ENCODE measurements around the gene FOXR1. TPM values are rescaled to one million over a fixed set of nuclear protein-coding genes. Genes with fewer than 3 reads are reported as not detected.

Gene FOXR1
- total and polyA plus RNA-seq, 2 donors (not counting 3 experiments of a cell fraction or from before 2014, with no cell fraction given): not detected

DNA sequence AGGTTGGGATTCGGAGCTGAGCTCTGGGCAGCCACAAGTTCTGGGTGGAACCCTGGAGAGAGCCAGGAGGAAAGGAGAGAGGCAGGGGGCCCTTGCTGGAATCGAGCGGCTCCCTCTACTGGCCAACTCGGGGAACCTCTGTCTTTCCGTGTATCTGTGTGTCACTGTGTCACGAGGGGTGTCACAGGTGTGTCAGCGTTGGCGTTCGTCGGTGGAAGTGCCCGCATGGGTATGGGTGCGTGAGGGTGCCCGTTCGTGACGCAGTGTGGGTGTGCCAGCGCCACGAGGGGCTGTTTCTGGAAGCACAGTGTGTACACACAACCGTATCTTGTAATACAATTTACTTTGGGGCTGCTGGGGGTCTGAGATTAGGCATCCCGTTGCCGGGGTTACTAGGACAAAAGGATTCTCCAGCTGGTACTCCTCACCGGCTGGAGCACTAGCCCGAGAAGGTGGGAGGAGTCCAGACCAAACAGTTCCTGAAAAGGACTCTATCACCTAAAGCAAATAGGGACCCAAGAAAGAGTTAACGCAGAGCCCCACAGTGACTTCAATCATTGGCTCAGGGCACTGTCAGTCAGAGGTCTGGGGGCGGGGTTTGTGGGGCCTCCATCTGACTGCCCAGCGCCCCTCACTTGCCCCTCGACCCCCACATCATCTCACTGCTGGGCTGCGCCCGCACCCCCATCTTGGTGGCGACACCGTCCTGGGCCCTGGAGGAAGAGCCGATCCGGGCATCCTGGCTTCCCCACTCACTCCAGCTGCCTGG lies 43.3 kb upstream of the FOXR1 start:
- H3K9me1 ChIP-seq (replicated peaks; ENCODE audit: control insufficient read depth, extremely low read depth, insufficient read depth, low read length): no peaks in the 10 kb centered on the region
- no peak overlapping the region for H3K9ac ChIP-seq (replicated peaks; ENCODE audit: extremely low read depth, insufficient read depth, low read length)
- no peaks in the 10 kb centered on the region for H4K20me1 ChIP-seq (replicated peaks; ENCODE audit: control insufficient read depth, extremely low read depth, insufficient read depth, low read length)
- peaks cover 0 to 2% of the 10 kb centered on the region in 2 experiments for H3K27me3 ChIP-seq (ENCODE audit: control insufficient read depth in 2 of 2, insufficient read depth in 2 of 2, low read length in 2 of 2)
- peak; percentile 90 for FAIRE-seq
- peak overlapping the region; percentile 94 for H2AFZ ChIP-seq (ENCODE audit: low read depth, low read length)
- BruUV-seq (replicated peaks): no TSS peak
- H3K4me2 ChIP-seq (ENCODE audit: insufficient read depth, low read length): peak overlapping the region; percentile 37
- H3K9me3 ChIP-seq (replicated peaks; ENCODE audit: control insufficient read depth, insufficient read depth, low read length): no peaks in the 10 kb centered on the region
- ChIA-PET POLR2A (interaction anchor here (1.0 to 1.2 kb wide), 2 partner anchors 16 to 18 kb away, joined by 3 to 4 read pairs; no protein-coding TSS in a partner anchor), CTCF (interaction anchor here (0.7 to 10.6 kb wide), 14 partner anchors 11 to 269 kb away, joined by 3 to 330 read pairs (median 5); partner anchors contain the start of gene DDX6)
- no peaks in the 10 kb centered on the region for H3K36me3 ChIP-seq (ENCODE audit: control insufficient read depth in 2 of 2, extremely low read depth in 1 of 2, insufficient read depth in 2 of 2, low read length in 2 of 2)
- H3K4me1 ChIP-seq (ENCODE audit: control insufficient read depth, extremely low read depth, insufficient read depth, low read length): peaks cover 21% of the 10 kb centered on the region
- H3K27ac ChIP-seq (ENCODE audit: insufficient read depth, low read depth, low read length): peak overlapping the region; percentile 27
- dilution Hi-C loops (cut with MboI; ENCODE audit: extremely low pct_ligation_motif_present, low sequenced_read_pairs) (no loop called here), intact Hi-C loops (cut with micrococcal nuclease) (loop anchor here (1.0 to 5.0 kb wide), 6 partner anchors 21 to 238 kb away; partner anchors contain the start of genes DDX6, HYOU1, RPS25 and TRAPPC4)
- peak overlapping the region; percentile 34 to 77 (median 64) for H3K4me3 ChIP-seq (replicated peaks in 1 of 3; ENCODE audit: insufficient read depth in 1 of 3, low read depth in 1 of 3, low read length in 3 of 3)
- H3K79me2 ChIP-seq (ENCODE audit: control insufficient read depth, insufficient read depth, low read length): peaks cover 20% of the 10 kb centered on the region
- peak; percentile 91 for DNase-seq (ENCODE audit: low read depth, low spot score)
- TF ChIP-seq GATA2 (IDR thresholded peaks at IDR 0.05; ENCODE audit: insufficient read depth, insufficient read length, low read depth, low read length): no peak
- TF ChIP-seq POLR2AphosphoS5 (IDR thresholded peaks at IDR 0.05; ENCODE audit: insufficient read depth, low read depth, low read length): no peak
- TF ChIP-seq, protein P1, sequence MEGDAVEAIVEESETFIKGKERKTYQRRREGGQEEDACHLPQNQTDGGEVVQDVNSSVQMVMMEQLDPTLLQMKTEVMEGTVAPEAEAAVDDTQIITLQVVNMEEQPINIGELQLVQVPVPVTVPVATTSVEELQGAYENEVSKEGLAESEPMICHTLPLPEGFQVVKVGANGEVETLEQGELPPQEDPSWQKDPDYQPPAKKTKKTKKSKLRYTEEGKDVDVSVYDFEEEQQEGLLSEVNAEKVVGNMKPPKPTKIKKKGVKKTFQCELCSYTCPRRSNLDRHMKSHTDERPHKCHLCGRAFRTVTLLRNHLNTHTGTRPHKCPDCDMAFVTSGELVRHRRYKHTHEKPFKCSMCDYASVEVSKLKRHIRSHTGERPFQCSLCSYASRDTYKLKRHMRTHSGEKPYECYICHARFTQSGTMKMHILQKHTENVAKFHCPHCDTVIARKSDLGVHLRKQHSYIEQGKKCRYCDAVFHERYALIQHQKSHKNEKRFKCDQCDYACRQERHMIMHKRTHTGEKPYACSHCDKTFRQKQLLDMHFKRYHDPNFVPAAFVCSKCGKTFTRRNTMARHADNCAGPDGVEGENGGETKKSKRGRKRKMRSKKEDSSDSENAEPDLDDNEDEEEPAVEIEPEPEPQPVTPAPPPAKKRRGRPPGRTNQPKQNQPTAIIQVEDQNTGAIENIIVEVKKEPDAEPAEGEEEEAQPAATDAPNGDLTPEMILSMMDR (IDR thresholded peaks at IDR 0.05; ENCODE audit: extremely low read depth in 1 of 2, insufficient read depth in 1 of 2, low read depth in 1 of 2, low read length in 2 of 2): peak; percentile 89 to 92
- no peak for TF ChIP-seq POLR2A (IDR thresholded peaks at IDR 0.05; ENCODE audit: low read depth, low read length)
- TF ChIP-seq MAX (IDR thresholded peaks at IDR 0.05; ENCODE audit: insufficient read depth, insufficient read length): no peak

Data from endothelial cell of umbilical vein (primary cell).